Chondrocyte (in vitro differentiated cells): ENCODE data around the gene STAT6. TPM values are rescaled to one million over a fixed set of nuclear protein-coding genes. Genes with fewer than 3 reads are reported as not detected.

Experiments
- total RNA-seq: library from RNA; stranded (reverse); gene quantifications from 3 replicates; pipeline ENCODE4 v1.2.1, GENCODE V29; 2021

The STAT6 gene
- total RNA-seq, 1 donor from 2014 or later, result 89.4 TPM

Other genes with a start within 250 kb of the STAT6 start
- gene SDR9C7, start 177.0 kb downstream of the STAT6 start, total RNA-seq, result not detected in 3 replicates
- gene RDH16, start 153.8 kb downstream of the STAT6 start, total RNA-seq, result 0.10 TPM in 1 of 3 replicates, not detected in the others
- gene ZBTB39, start 104.8 kb downstream of the STAT6 start, total RNA-seq, result 5.8 to 6.1 TPM (median 6.0 TPM) in 3 replicates
- gene TAC3, start 94.8 kb downstream of the STAT6 start, total RNA-seq, result not detected in 3 replicates
- gene MYO1A, start 61.2 kb downstream of the STAT6 start, total RNA-seq, result 0.48 TPM in 1 of 3 replicates, not detected in the others
- 11.7 to 14.7 TPM (median 12.9 TPM) in 3 replicates for gene NEMP1, start 32.6 kb downstream of the STAT6 start, total RNA-seq
- gene NAB2, start 22.2 kb downstream of the STAT6 start, total RNA-seq, result 30.7 to 32.5 TPM (median 31.1 TPM) in 3 replicates
- gene LRP1, start 17.1 kb upstream of the STAT6 start, total RNA-seq, result 448 to 583 TPM (median 463 TPM) in 3 replicates
- gene LRP1-AS, start 36.3 kb upstream of the STAT6 start, total RNA-seq, result not detected in 3 replicates
- gene NXPH4, start 105.4 kb upstream of the STAT6 start, total RNA-seq, result 75.4 to 85.4 TPM (median 82.8 TPM) in 3 replicates
- 112 to 292 TPM (median 291 TPM) in 3 replicates for gene SHMT2, start 118.3 kb upstream of the STAT6 start, total RNA-seq
- gene STAC3, start 139.8 kb upstream of the STAT6 start, total RNA-seq, result 1.1 to 2.8 TPM (median 1.3 TPM) in 3 replicates